ENCODE measurements around the gene KCNMA1. TPM values are rescaled to one million over a fixed set of nuclear protein-coding genes. Genes with fewer than 3 reads are reported as not detected.

KCNMA1 gene
- polyA plus RNA-seq, 1 experiment: 21.4 TPM

DNA sequence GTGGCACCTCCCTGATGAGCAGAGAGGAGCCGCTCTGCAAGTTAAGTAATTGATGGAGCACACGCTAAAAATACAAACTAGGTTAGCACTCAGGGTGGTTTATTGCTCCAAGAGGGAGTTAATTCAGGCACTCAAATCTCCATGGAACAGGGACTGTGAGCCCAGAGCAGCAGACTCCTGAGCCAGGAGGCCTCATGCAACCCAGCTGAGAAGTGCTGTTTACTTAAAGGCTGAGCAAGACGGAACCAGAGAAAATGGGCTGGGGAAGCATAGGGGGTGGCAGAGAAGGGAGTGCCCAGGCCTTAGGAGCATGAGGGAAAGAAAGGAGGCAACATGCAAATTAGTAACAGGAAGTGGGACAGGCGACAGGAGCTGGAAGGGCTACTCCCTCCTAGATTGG is 174.1 kb downstream of the KCNMA1 start:
- H3K36me3 ChIP-seq (ENCODE audit: control insufficient read depth, insufficient read depth, low read length): no peaks in the 10 kb centered on the region
- TF ChIP-seq, protein P1, sequence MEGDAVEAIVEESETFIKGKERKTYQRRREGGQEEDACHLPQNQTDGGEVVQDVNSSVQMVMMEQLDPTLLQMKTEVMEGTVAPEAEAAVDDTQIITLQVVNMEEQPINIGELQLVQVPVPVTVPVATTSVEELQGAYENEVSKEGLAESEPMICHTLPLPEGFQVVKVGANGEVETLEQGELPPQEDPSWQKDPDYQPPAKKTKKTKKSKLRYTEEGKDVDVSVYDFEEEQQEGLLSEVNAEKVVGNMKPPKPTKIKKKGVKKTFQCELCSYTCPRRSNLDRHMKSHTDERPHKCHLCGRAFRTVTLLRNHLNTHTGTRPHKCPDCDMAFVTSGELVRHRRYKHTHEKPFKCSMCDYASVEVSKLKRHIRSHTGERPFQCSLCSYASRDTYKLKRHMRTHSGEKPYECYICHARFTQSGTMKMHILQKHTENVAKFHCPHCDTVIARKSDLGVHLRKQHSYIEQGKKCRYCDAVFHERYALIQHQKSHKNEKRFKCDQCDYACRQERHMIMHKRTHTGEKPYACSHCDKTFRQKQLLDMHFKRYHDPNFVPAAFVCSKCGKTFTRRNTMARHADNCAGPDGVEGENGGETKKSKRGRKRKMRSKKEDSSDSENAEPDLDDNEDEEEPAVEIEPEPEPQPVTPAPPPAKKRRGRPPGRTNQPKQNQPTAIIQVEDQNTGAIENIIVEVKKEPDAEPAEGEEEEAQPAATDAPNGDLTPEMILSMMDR (IDR thresholded peaks at IDR 0.05; ENCODE audit: insufficient read depth, low read depth, low read length): no peak
- no peaks in the 10 kb centered on the region for H3K27me3 ChIP-seq (ENCODE audit: control insufficient read depth, insufficient read depth, low read length)
- POLR2A ChIA-PET: no interaction called here
- no peak for DNase-seq (ENCODE audit: low read depth)
- no peak overlapping the region for H3K4me3 ChIP-seq (ENCODE audit: low read depth, low read length)
- CTCF ChIA-PET: interaction anchor here (1.2 kb wide), 1 partner anchor 157 kb away, joined by 4 read pairs; no protein-coding TSS in a partner anchor

DNA sequence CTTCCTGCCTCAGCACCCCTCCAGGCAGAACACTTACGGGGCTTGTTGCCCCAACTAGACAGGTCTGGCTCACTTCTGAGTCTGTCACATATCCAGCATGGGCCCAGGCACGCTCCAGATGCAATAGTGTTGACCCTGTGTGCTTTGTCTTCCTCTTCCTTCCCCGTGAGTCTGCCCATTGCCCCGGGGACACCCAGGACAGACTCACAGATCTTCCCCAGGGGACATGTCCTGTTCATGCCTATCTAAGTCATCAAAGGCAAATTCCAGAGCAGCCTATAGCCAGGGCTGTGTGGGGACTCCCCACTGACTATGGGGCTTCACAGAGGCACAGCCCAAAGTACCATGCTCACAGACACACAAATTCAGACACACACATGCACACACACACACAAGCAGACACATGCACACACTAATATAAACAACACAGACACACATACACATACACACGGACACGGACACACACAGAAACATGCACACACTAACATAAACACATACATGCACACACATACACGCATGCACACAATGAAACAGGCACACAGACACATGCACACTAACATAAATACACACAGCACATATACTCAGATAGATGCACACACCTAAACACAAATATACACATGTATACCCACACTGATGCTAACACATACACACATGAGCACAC is 175.8 kb downstream of the KCNMA1 start:
- DNase-seq (ENCODE audit: low read depth): no peak
- POLR2A ChIA-PET: no interaction called here
- Histone ChIP-seq H3K27me3 (ENCODE audit: control insufficient read depth, insufficient read depth, low read length) (no peaks in the 10 kb centered on the region), H3K36me3 (ENCODE audit: control insufficient read depth, insufficient read depth, low read length) (no peaks in the 10 kb centered on the region), H3K4me3 (ENCODE audit: low read depth, low read length) (no peak overlapping the region)
- TF ChIP-seq, protein P1 (IDR thresholded peaks at IDR 0.05; ENCODE audit: insufficient read depth, low read depth, low read length): no peak
- CTCF ChIA-PET: no interaction called here

DNA sequence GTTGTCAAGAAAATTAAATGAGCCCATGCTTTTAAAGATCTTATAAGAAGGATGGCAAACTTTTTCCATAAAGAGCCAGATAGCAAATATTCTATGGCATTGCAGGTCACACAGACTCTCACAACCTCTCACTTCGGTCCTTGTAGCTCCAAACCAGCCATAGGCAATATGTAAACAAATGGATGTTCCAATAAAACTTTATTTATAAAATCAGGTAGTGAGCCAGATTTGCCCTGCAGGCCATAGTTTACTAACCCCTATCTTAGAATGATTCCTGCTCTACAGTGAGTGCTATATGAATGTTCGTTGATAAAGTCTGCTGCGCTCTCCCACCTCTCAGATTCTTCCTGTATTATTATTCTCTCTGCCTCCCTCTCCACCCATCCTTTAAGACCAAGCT is 177.7 kb downstream of the KCNMA1 start:
- H3K4me3 ChIP-seq (ENCODE audit: low read depth, low read length): no peak overlapping the region
- H3K36me3 ChIP-seq (ENCODE audit: control insufficient read depth, insufficient read depth, low read length): no peaks in the 10 kb centered on the region
- ChIA-PET CTCF (interaction anchor here (1.2 to 1.4 kb wide), 2 partner anchors 7 to 34 kb away, joined by 3 read pairs; no protein-coding TSS in a partner anchor), POLR2A (no interaction called here)
- DNase-seq (ENCODE audit: low read depth): no peak
- no peaks in the 10 kb centered on the region for H3K27me3 ChIP-seq (ENCODE audit: control insufficient read depth, insufficient read depth, low read length)
- TF ChIP-seq, protein P1 (IDR thresholded peaks at IDR 0.05; ENCODE audit: insufficient read depth, low read depth, low read length): no peak

DNA sequence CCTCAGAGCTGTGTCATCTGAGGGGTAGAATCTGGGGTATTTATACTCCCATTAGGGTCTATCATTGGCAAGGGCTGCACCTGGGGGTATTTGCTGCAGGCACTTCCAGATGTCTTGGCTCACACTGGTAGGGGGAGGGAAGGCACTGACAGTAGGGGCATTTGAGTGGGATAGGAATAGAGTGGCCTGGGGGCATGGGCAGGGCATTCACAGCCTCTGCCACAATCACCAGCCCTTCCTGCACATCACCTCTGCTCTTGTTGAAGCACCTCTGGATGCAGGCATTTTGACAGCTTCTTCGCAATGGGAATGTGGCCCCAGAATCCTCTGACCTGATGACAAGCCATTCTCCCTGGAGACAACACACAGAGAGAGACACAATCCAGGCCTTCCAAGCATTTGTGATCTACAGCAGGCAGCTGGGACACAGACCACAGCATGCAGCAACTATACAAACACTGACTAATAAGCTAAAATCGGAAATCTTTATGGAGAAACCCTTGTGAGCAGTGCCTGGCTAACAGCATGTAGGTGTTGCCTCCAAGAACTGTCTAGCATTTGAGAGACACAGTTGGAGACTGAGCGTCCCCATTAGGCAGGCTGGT is 178.5 kb downstream of the KCNMA1 start:
- TF ChIP-seq, protein P1 (IDR thresholded peaks at IDR 0.05; ENCODE audit: insufficient read depth, low read depth, low read length): no peak
- Histone ChIP-seq H3K36me3 (ENCODE audit: control insufficient read depth, insufficient read depth, low read length) (no peaks in the 10 kb centered on the region), H3K4me3 (ENCODE audit: low read depth, low read length) (no peak overlapping the region), H3K27me3 (ENCODE audit: control insufficient read depth, insufficient read depth, low read length) (no peaks in the 10 kb centered on the region)
- DNase-seq (ENCODE audit: low read depth): no peak
- ChIA-PET CTCF (interaction anchor here (1.2 to 1.4 kb wide), 3 partner anchors 8 to 33 kb away, joined by 3 to 6 read pairs (median 3); no protein-coding TSS in a partner anchor), POLR2A (no interaction called here)

DNA sequence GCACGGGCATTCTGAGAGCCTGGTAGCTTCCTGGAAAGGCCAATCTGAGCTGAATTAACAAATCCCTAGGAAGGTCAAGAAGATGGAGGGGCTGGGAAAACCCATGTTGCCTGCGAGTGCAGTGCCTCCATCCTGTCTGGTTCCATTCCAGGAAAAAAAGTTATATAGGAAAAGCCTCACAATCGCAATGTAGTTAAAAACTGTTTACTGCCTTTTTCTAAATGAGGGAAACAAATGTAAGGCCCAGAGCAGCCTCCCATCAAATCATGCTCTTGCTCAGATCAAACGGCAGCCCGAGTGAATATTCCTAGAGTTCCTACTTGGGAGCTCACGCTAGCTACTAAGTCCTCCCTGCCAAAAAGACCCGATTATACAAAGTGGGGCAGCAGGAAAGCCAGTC is 179.9 kb downstream of the KCNMA1 start:
- Histone ChIP-seq H3K4me3 (ENCODE audit: low read depth, low read length) (no peak overlapping the region), H3K27me3 (ENCODE audit: control insufficient read depth, insufficient read depth, low read length) (no peaks in the 10 kb centered on the region), H3K36me3 (ENCODE audit: control insufficient read depth, insufficient read depth, low read length) (no peaks in the 10 kb centered on the region)
- ChIA-PET CTCF (interaction anchor here (0.9 to 1.0 kb wide), 2 partner anchors 66 to 68 kb away, joined by 3 read pairs; no protein-coding TSS in a partner anchor), POLR2A (no interaction called here)
- no peak for DNase-seq (ENCODE audit: low read depth)
- TF ChIP-seq, protein P1 (IDR thresholded peaks at IDR 0.05; ENCODE audit: insufficient read depth, low read depth, low read length): no peak
